Stimulated activated naive CD8-positive, alpha-beta T cell treated with anti-CD3 and anti-CD28 coated beads, Interleukin-15, amount 100 ng/mL, for 72 hours (primary cell): Measurements from ENCODE around the gene LRIG2.
"Not testable (repeated sequence)": the region's sequence is repeated elsewhere in the genome, so short reads cannot be mapped to it uniquely, and the experiment has no call there.

Experiments
- ATAC-seq: fragments of 150-1000 bp; cut with Tn5 transposase; 2 replicates; pipeline ENCODE4 v1.10.0; 2021; ENCODE audit warnings: mild to moderate bottlenecking, moderate library complexity
- DNase-seq, 2 donors: peaks; one replicate each; pipeline ENCODE4 v3.0.0; 2021 to 2022
- H3K27ac Mint-ChIP-seq, 2 donors: one replicate each; pipeline ENCODE4 v1.8.0; 2022; ENCODE audit warnings: mild to moderate bottlenecking in 2 of 2, mixed read lengths in 2 of 2, moderate library complexity in 2 of 2
- H3K27me3 Mint-ChIP-seq: one replicate; pipeline ENCODE4 v1.8.0; 2022; ENCODE audit warnings: mixed read lengths
- H3K4me1 Mint-ChIP-seq: one replicate; pipeline ENCODE4 v1.8.0; 2022; ENCODE audit warnings: mild to moderate bottlenecking, mixed read lengths
- H3K4me3 Mint-ChIP-seq, 2 donors: one replicate each; pipeline ENCODE4 v1.8.0; 2022; ENCODE audit warnings: mild to moderate bottlenecking in 2 of 2, mixed read lengths in 2 of 2, moderate library complexity in 1 of 2
- H3K9me3 Mint-ChIP-seq, 2 donors: one replicate each; pipeline ENCODE4 v1.8.0; 2022; ENCODE audit warnings: mixed read lengths in 2 of 2

The LRIG2 gene

GRCh38 chr1:113133759-113134158 lies 60.8 kb downstream of the LRIG2 start:
- peaks cover 64% of the 10 kb centered on the region for H3K4me1 Mint-ChIP-seq
- H3K27me3 Mint-ChIP-seq = no peaks in the 10 kb centered on the region
- peak overlapping the region in 1 of 2 donors; percentile 33 for H3K4me3 Mint-ChIP-seq
- H3K9me3 Mint-ChIP-seq = no peaks in the 10 kb centered on the region
- no peak overlapping the region for H3K27ac Mint-ChIP-seq
- ATAC-seq (no peak), DNase-seq (no peak)

GRCh38 chr1:113135460-113135859 lies 62.5 kb downstream of the LRIG2 start:
- H3K4me1 Mint-ChIP-seq = peaks cover 53% of the 10 kb centered on the region
- no peak overlapping the region for H3K4me3 Mint-ChIP-seq
- no peaks in the 10 kb centered on the region for H3K9me3 Mint-ChIP-seq

DNA sequence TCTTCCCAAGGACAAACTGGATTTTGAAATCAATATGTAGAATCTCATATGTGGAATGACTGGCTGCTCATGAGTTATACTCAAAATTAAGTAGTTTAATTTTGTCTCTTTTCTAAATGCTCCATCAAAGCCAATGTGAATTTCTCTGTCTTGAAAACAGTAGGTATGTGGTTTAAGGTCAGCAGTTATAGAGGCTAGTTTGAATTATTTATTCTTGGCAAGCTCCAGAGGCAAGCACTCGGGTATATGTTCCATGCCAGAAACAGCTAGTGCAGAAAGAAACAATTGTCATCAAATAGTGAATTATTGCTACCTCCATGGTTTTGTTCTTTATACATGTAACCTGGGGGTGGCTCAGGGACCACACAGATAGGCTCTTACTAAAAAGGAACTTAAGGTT lies 63.5 kb downstream of the LRIG2 start:
- DNase-seq = no peak
- H3K4me1 Mint-ChIP-seq = peaks cover 52% of the 10 kb centered on the region
- H3K27me3 Mint-ChIP-seq = no peaks in the 10 kb centered on the region
- H3K4me3 Mint-ChIP-seq = no peak overlapping the region
- no peak overlapping the region for H3K27ac Mint-ChIP-seq
- no peaks in the 10 kb centered on the region for H3K9me3 Mint-ChIP-seq
- ATAC-seq = no peak

More at GRCh38 chr1:113135460-113135859, 62.5 kb downstream of the LRIG2 start:
- H3K27me3 Mint-ChIP-seq = no peaks in the 10 kb centered on the region
- no peak for ATAC-seq
- DNase-seq = no peak
- H3K27ac Mint-ChIP-seq = no peak overlapping the region

DNA sequence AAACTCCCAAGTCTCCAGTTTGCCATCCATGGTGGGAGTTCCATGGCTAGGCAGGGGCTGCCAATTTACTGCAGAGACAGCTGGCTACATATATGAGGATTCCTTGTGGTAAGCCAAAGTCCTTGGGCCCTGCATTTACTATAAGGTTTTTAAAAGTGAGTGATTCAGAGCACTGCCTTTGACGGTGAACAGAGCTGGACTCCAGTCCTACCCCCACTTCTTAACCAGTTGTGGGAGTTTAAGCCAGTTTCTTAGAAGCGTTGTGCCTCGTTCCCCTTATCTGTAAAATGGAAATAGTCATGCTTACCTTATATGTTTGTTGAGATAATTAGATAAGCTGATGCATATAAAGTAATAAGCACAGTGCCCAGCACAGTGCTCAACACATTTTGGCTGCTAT lies 64.6 kb downstream of the LRIG2 start:
- Mint-ChIP-seq H3K27me3 (no peaks in the 10 kb centered on the region), H3K4me3 (no peak overlapping the region), H3K9me3 (no peaks in the 10 kb centered on the region), H3K4me1 (peaks cover 45% of the 10 kb centered on the region), H3K27ac (peak overlapping the region in 1 of 2 donors; percentile 75)
- ATAC-seq = no peak
- DNase-seq = no peak

DNA sequence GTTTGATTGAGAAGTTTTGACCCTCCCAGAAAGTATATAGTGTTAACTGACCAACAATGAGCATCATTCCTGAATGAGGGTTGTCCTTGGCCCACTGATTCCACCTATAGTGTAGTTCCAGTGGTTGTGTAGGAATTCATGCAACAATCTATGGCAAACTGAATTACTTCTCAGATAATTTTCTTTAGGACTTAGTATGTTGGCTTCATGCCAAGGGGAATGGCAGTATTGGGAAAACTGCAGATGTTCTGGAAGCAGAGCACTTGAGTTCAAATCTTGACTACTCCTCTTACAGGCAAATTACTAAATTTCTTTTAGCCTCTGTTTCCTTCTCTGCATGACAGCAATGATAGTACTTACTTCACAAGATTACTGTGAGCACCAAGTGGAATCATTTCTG lies 65.8 kb downstream of the LRIG2 start:
- ATAC-seq (no peak), DNase-seq (no peak)
- H3K4me1 Mint-ChIP-seq = peaks cover 41% of the 10 kb centered on the region
- no peaks in the 10 kb centered on the region for H3K27me3 Mint-ChIP-seq
- no peaks in the 10 kb centered on the region for H3K9me3 Mint-ChIP-seq
- no peak overlapping the region for H3K27ac Mint-ChIP-seq
- no peak overlapping the region for H3K4me3 Mint-ChIP-seq

GRCh38 chr1:113140176-113140575 lies 67.2 kb downstream of the LRIG2 start:
- Mint-ChIP-seq H3K27ac (peak overlapping the region in 1 of 2 donors; percentile 27), H3K4me3 (no peak overlapping the region), H3K9me3 (no peaks in the 10 kb centered on the region), H3K4me1 (peaks cover 27% of the 10 kb centered on the region), H3K27me3 (no peaks in the 10 kb centered on the region)
- no peak for DNase-seq
- no peak for ATAC-seq

GRCh38 chr1:113140588-113141446 lies 67.8 kb downstream of the LRIG2 start:
- Mint-ChIP-seq H3K4me3 (no peak overlapping the region), H3K27me3 (no peaks in the 10 kb centered on the region), H3K9me3 (no peaks in the 10 kb centered on the region), H3K4me1 (peaks cover 23% of the 10 kb centered on the region), H3K27ac (peak overlapping the region in 1 of 2 donors; percentile 74)
- peak; percentile 90 for ATAC-seq
- DNase-seq = peak; percentile 42 to 56

GRCh38 chr1:113141650-113142473 lies 68.9 kb downstream of the LRIG2 start:
- no peaks in the 10 kb centered on the region for H3K27me3 Mint-ChIP-seq
- H3K4me3 Mint-ChIP-seq = no peak overlapping the region
- no peak overlapping the region for H3K27ac Mint-ChIP-seq
- H3K4me1 Mint-ChIP-seq = peaks cover 28% of the 10 kb centered on the region
- ATAC-seq (no peak), DNase-seq (no peak)
- H3K9me3 Mint-ChIP-seq = no peaks in the 10 kb centered on the region

GRCh38 chr1:113142791-113143190 lies 69.8 kb downstream of the LRIG2 start:
- Mint-ChIP-seq H3K4me1 (peaks cover 34% of the 10 kb centered on the region), H3K4me3 (no peak overlapping the region), H3K9me3 (no peaks in the 10 kb centered on the region), H3K27me3 (no peaks in the 10 kb centered on the region), H3K27ac (no peak overlapping the region)
- ATAC-seq (no peak), DNase-seq (no peak)

GRCh38 chr1:113146242-113147072 lies 73.5 kb downstream of the LRIG2 start:
- Mint-ChIP-seq H3K4me3 (no peak overlapping the region), H3K27ac (peak overlapping the region in 1 of 2 donors; percentile 0), H3K4me1 (peaks cover 23% of the 10 kb centered on the region), H3K9me3 (no peaks in the 10 kb centered on the region), H3K27me3 (no peaks in the 10 kb centered on the region)
- DNase-seq (no peak), ATAC-seq (peak; percentile 78)

DNA sequence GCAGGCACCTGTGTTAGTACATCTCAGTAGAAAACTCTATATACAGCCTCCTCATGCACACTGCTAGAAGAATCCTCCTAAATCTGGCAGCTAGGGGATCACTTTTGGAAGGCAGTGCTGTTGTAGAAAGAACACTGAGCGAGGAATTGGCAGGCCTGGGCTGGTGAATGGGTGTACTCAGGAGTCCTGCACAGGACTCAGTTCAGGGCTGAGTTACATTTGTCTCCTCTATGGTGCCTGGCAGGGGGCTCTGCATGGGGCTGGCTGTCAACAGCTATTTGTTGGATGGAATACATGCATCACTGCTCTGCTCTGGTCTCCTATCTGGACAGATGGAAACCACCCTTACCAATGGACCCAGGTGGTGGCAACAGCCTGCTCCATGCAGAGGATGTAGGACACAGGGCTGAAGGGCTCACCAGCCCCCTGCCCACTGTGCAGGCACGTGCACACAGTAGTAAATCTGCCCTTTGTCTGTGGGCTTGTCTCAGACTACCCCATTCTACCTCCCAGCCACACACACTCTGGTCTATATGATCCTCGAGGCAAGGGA lies 74.2 kb downstream of the LRIG2 start:
- H3K27ac Mint-ChIP-seq = peak overlapping the region in 1 of 2 donors; percentile 0

GRCh38 chr1:113147826-113148225 lies 74.8 kb downstream of the LRIG2 start:
- no peak overlapping the region for H3K27ac Mint-ChIP-seq
- H3K4me3 Mint-ChIP-seq = no peak overlapping the region
- DNase-seq (no peak), ATAC-seq (no peak)
- H3K4me1 Mint-ChIP-seq = peaks cover 16% of the 10 kb centered on the region
- no peaks in the 10 kb centered on the region for H3K27me3 Mint-ChIP-seq
- no peaks in the 10 kb centered on the region for H3K9me3 Mint-ChIP-seq

More for the DNA sequence above, 74.2 kb downstream of the LRIG2 start:
- no peaks in the 10 kb centered on the region for H3K27me3 Mint-ChIP-seq
- ATAC-seq = peak; percentile 58
- H3K4me1 Mint-ChIP-seq = peaks cover 23% of the 10 kb centered on the region
- DNase-seq = no peak
- H3K4me3 Mint-ChIP-seq = no peak overlapping the region
- no peaks in the 10 kb centered on the region for H3K9me3 Mint-ChIP-seq

GRCh38 chr1:113150494-113150893 lies 77.5 kb downstream of the LRIG2 start:
- H3K9me3 Mint-ChIP-seq, H3K27ac Mint-ChIP-seq, DNase-seq, H3K27me3 Mint-ChIP-seq, ATAC-seq, H3K4me3 Mint-ChIP-seq: not testable (repeated sequence)
- H3K4me1 Mint-ChIP-seq = peaks cover 11% of the 10 kb centered on the region

DNA sequence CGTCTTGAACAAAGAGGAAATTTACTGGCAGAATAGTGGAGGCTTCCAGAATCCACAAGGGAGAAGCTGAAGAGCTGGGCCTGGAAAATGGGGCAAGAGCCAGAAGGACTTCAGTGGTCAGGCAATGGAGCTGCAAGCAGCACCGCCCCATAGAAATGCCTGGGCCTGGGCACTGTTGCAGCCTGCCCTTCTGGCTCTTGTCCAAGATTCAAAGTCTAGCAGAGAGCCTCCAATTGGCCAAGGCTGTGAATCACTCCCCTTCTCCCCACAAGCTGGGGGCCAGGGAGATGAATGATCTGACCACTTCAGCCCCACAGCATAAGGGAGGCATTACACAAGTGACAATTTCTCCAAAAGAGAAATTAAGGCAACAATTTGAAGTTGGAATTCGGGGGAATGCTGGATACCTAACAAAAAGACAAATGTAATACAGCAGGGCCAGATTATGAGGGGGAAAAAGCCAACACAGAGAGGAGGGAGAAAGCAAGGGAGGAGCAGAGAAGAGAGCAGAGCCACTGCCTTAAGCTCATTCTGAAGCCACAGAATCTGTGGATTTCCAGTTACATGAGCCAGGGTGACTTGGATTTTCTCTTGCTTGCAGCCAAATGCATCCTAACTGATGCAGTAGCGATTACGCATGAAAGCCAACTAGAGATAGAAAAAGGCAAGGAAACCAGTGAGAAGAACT lies 80.3 kb downstream of the LRIG2 start:
- no peak overlapping the region for H3K27ac Mint-ChIP-seq
- H3K4me1 Mint-ChIP-seq = no peaks in the 10 kb centered on the region
- peaks cover 0 to 12% of the 10 kb centered on the region in 2 donors for H3K9me3 Mint-ChIP-seq
- ATAC-seq (no peak), DNase-seq (no peak)
- H3K4me3 Mint-ChIP-seq = no peak overlapping the region
- H3K27me3 Mint-ChIP-seq = no peaks in the 10 kb centered on the region
